Nephron progenitor cell (in vitro differentiated cells): Measurements from ENCODE around the gene CACNA1H.

Source experiments
- DNase-seq: peaks from one replicate; pipeline ENCODE4 v3.0.0; 2021
- H3K27ac Mint-ChIP-seq: 2 replicates; pipeline ENCODE4 v1.8.0; 2021; ENCODE audit warnings: mild to moderate bottlenecking, moderate library complexity, mixed read lengths
- H3K27me3 Mint-ChIP-seq: 2 replicates; pipeline ENCODE4 v1.8.0; 2021; ENCODE audit warnings: mild to moderate bottlenecking, low read depth, mixed read lengths; ENCODE audit not compliant: poor library complexity
- H3K36me3 Mint-ChIP-seq: 2 replicates; pipeline ENCODE4 v1.8.0; 2021; ENCODE audit warnings: low read depth, mixed read lengths
- H3K4me1 Mint-ChIP-seq: 2 replicates; pipeline ENCODE4 v1.8.0; 2021; ENCODE audit warnings: mixed read lengths
- H3K4me3 Mint-ChIP-seq: 2 replicates; pipeline ENCODE4 v1.8.0; 2021; ENCODE audit warnings: mild to moderate bottlenecking, moderate library complexity, mixed read lengths
- H3K9me3 Mint-ChIP-seq: 2 replicates; pipeline ENCODE4 v1.8.0; 2021; ENCODE audit warnings: mild to moderate bottlenecking, moderate library complexity, mixed read lengths
- CTCF ChIP-seq: fragments of 200-600 bp; sonication (generic); IDR thresholded peaks from 2 replicates; pipeline ENCODE4 v1.5.0; 2021; ENCODE audit warnings: antibody characterized with exemption

CACNA1H gene

DNA sequence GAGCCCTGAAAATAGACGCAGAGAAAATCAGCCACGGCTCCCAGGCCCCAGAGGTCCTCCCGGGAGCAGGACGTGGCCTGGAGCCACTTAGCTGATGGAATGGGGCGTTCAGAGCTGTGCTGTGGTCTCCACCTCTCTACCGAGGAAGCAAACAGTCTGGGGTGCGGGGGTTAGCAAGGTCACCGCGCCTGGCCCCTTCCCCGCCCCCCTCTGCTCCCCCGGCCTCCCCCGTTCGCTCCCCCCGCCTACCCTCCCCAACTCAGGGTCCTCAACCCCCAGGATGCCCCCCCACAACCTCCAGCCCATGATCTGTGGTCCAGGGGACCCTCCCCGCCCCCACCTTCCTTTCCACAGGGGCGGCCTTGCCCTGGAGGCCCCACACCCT lies 36.2 kb upstream of the CACNA1H start:
- no peak for TF ChIP-seq CTCF
- Mint-ChIP-seq H3K9me3 (no peaks in the 10 kb centered on the region), H3K27ac (no peak overlapping the region), H3K4me3 (no peak overlapping the region), H3K4me1 (peaks cover 10% of the 10 kb centered on the region), H3K27me3 (peaks cover 5% of the 10 kb centered on the region), H3K36me3 (no peaks in the 10 kb centered on the region)
- DNase-seq: no peak

GRCh38 chr16:1117176-1117900 lies 35.6 kb upstream of the CACNA1H start:
- no peak overlapping the region for H3K4me3 Mint-ChIP-seq
- H3K4me1 Mint-ChIP-seq: peaks cover 14% of the 10 kb centered on the region
- TF ChIP-seq CTCF: no peak
- no peak for DNase-seq
- H3K9me3 Mint-ChIP-seq: no peaks in the 10 kb centered on the region
- H3K27ac Mint-ChIP-seq: no peak overlapping the region
- H3K36me3 Mint-ChIP-seq: no peaks in the 10 kb centered on the region
- H3K27me3 Mint-ChIP-seq: peaks cover 5% of the 10 kb centered on the region

DNA sequence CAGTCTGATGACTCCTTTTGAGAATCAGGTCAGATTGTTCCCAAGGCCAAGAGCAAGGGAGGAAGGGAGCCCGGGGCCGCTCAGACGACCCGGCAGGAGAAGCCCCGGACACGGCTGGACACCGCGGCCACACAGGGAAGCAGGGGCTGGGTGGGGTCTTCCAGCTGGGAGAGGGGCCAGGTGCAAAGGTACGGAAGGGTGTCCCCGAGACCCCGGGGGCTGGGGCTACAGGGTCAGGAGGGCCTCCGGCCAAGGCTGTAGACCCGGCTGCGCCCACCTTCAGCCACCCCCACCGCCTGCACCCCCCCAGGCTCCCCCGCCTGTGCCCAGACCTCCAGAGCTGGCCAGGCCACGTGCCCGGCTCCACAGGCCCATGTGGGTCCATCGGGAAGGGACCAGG lies 35.0 kb upstream of the CACNA1H start:
- Mint-ChIP-seq H3K9me3 (no peaks in the 10 kb centered on the region), H3K27me3 (peaks cover 4% of the 10 kb centered on the region), H3K4me1 (peaks cover 14% of the 10 kb centered on the region), H3K4me3 (no peak overlapping the region), H3K36me3 (no peaks in the 10 kb centered on the region), H3K27ac (no peak overlapping the region)
- TF ChIP-seq CTCF: no peak
- DNase-seq: no peak

GRCh38 chr16:1119129-1119528 lies 33.8 kb upstream of the CACNA1H start:
- no peaks in the 10 kb centered on the region for H3K9me3 Mint-ChIP-seq

GRCh38 chr16:1119766-1120576 lies 32.9 kb upstream of the CACNA1H start:
- no peak for TF ChIP-seq CTCF
- Mint-ChIP-seq H3K36me3 (no peaks in the 10 kb centered on the region), H3K4me1 (peaks cover 18% of the 10 kb centered on the region), H3K27ac (no peak overlapping the region), H3K9me3 (no peaks in the 10 kb centered on the region), H3K27me3 (no peaks in the 10 kb centered on the region), H3K4me3 (no peak overlapping the region)
- no peak for DNase-seq

More at GRCh38 chr16:1119129-1119528, 33.8 kb upstream of the CACNA1H start:
- Mint-ChIP-seq H3K4me1 (peaks cover 18% of the 10 kb centered on the region), H3K27me3 (no peaks in the 10 kb centered on the region), H3K27ac (no peak overlapping the region), H3K4me3 (no peak overlapping the region), H3K36me3 (no peaks in the 10 kb centered on the region)
- no peak for TF ChIP-seq CTCF
- no peak for DNase-seq
